ENCODE results near the gene UBE3B.

GRCh38 chr12:109430244-109430643 lies 47.2 kb upstream of the UBE3B start:
- TF ChIP-seq CTCF (IDR thresholded peaks at IDR 0.05), result no peak
- no peak for TF ChIP-seq POLR2A (IDR thresholded peaks at IDR 0.05)
